HepG2 (cell line): ENCODE measurements around the gene MYOF. TPM values are rescaled to one million over a fixed set of nuclear protein-coding genes. Genes with fewer than 3 reads are reported as not detected.

Experiments
- ATAC-seq: fragments of 200-7000 bp; cut with Tn5 transposase; 3 replicates; pipeline ENCODE4 v1.9.1; 2020; ENCODE audit warnings: mild to moderate bottlenecking, moderate library complexity
- BruUV-seq: library from RNA; stranded (reverse); fragments of 400-500 nt; replicated peaks from 2 replicates; lab custom pipeline; 2021; lab: Mats Ljungman, UMichigan
- CTCF ChIA-PET: fragments of 300-600 bp; formaldehyde crosslinking; extraction: SDS; loops from one replicate; lab custom pipeline; 2021; ENCODE audit warnings: low total read pairs, inconsistent platforms, low intra/inter-chr PET ratio; lab: Yijun Ruan, JAX
- POLR2A ChIA-PET: fragments of 350-600 bp; sonication (Branson Sonifier 250); formaldehyde crosslinking; loops from one replicate; lab custom pipeline; 2020; ENCODE audit warnings: antibody characterized with exemption, inconsistent platforms; lab: Yijun Ruan, JAX
- DNase-seq: peaks from one replicate; pipeline ENCODE4 v3.0.0-alpha.2; 2015; ENCODE audit warnings: low spot score
- FAIRE-seq: peaks from 3 replicates; lab custom pipeline; 2011; peaks lifted over from hg19 to GRCh38; lab: Jason Lieb, UNC
- H2AFZ ChIP-seq: one replicate; pipeline ENCODE4 v1.6.1; 2011; ENCODE audit warnings: low read length, inconsistent platforms
- H3K27ac ChIP-seq: fragments of 300-600 bp; 3 replicates; pipeline ENCODE4 v1.8.0; 2011; ENCODE audit warnings: mixed run types, mild to moderate bottlenecking, mixed read lengths, low read length, inconsistent platforms; ENCODE audit not compliant: insufficient read depth; ENCODE audit errors: extremely low read length
- H3K27me3 ChIP-seq, 2 experiments: fragments of 200-600 bp in 1 of 2; 2 replicates in 1 of 2; 3 replicates in 1 of 2; pipeline versions ENCODE4 v1.6.0 to v1.8.0; 2011; ENCODE audit warnings: low read length in 2 of 2, mild to moderate bottlenecking in 2 of 2, moderate library complexity in 2 of 2, inconsistent platforms in 1 of 2; ENCODE audit not compliant: insufficient read depth in 2 of 2, control insufficient read depth in 1 of 2
- H3K36me3 ChIP-seq, 2 experiments: fragments of 200-600 bp in 1 of 2; replicated peaks in 1 of 2; 2 replicates in 1 of 2; 3 replicates in 1 of 2; pipeline versions ENCODE4 v1.5.1 to v1.8.0; 2011; ENCODE audit warnings: low read length in 2 of 2, inconsistent platforms in 1 of 2; ENCODE audit not compliant: insufficient read depth in 2 of 2, control insufficient read depth in 1 of 2
- H3K4me1 ChIP-seq: 2 replicates; pipeline ENCODE4 v1.5.1; 2012; ENCODE audit warnings: low read length, inconsistent platforms; ENCODE audit not compliant: insufficient read depth
- H3K4me2 ChIP-seq: 2 replicates; pipeline ENCODE4 v1.6.0; 2011; ENCODE audit warnings: low read depth, low read length, inconsistent platforms
- H3K4me3 ChIP-seq, 3 experiments: fragments of 200-600 bp in 1 of 3; sonication (generic), shearing (Covaris generic) in 1 of 3; replicated peaks in 1 of 3; 2 replicates each; pipeline ENCODE4 v1.5.1; 2011 to 2016; ENCODE audit warnings: low read length in 3 of 3, inconsistent platforms in 2 of 3, low read depth in 2 of 3, mild to moderate bottlenecking in 2 of 3, control low read depth in 1 of 3, mixed read lengths in 1 of 3; ENCODE audit not compliant: insufficient read depth in 1 of 3
- H3K79me2 ChIP-seq: one replicate; pipeline ENCODE4 v1.6.1; 2011; ENCODE audit warnings: low read length, inconsistent platforms; ENCODE audit not compliant: insufficient read depth
- H3K9ac ChIP-seq: 2 replicates; pipeline ENCODE4 v1.6.0; 2011; ENCODE audit warnings: mild to moderate bottlenecking, low read depth, low read length, inconsistent platforms; ENCODE audit not compliant: insufficient read depth
- H3K9me3 ChIP-seq: 2 replicates; pipeline ENCODE4 v1.5.1; 2012; ENCODE audit warnings: mild to moderate bottlenecking, low read length
- H4K20me1 ChIP-seq: 2 replicates; pipeline ENCODE4 v1.6.0; 2011; ENCODE audit warnings: inconsistent platforms, mild to moderate bottlenecking, low read length, moderate library complexity; ENCODE audit not compliant: insufficient read depth
- ATF6 ChIP-seq: sonication (generic); formaldehyde crosslinking; conservative IDR thresholded peaks from 2 replicates; pipeline ENCODE4 v1.4.0; 2020; ENCODE audit warnings: missing genetic modification reagents
- E2F1 ChIP-seq: sonication (generic); formaldehyde crosslinking; IDR thresholded peaks from 2 replicates; pipeline ENCODE4 v1.5.0; 2020; ENCODE audit warnings: missing genetic modification reagents
- GATA4 ChIP-seq: sonication (generic); IDR thresholded peaks from 2 replicates; pipeline ENCODE4 v1.6.1; 2016; ENCODE audit warnings: antibody characterized with exemption, low read depth, borderline replicate concordance
- HOMEZ ChIP-seq: IDR thresholded peaks from 2 replicates; pipeline ENCODE4 v1.6.1; 2016; ENCODE audit warnings: low read depth
- JUN ChIP-seq: sonication (generic); formaldehyde crosslinking; IDR thresholded peaks from 2 replicates; pipeline ENCODE4 v1.4.0; 2020; ENCODE audit warnings: mild to moderate bottlenecking, missing genetic modification reagents
- PHF5A ChIP-seq: IDR thresholded peaks from one replicate; pipeline ENCODE4 v1.6.1; 2018; ENCODE audit warnings: low read depth, missing genetic modification reagents; ENCODE audit not compliant: unreplicated experiment
- TEAD3 ChIP-seq: optimal IDR thresholded peaks from 2 replicates; pipeline ENCODE3; 2016; ENCODE audit warnings: borderline replicate concordance
- TSC22D2 ChIP-seq: sonication (generic); formaldehyde crosslinking; IDR thresholded peaks from 2 replicates; pipeline ENCODE4 v1.5.1; 2020; ENCODE audit warnings: missing genetic modification reagents, mild to moderate bottlenecking, borderline replicate concordance
- XBP1 ChIP-seq: sonication (generic); formaldehyde crosslinking; IDR thresholded peaks from 2 replicates; pipeline ENCODE4 v1.5.0; 2020; ENCODE audit warnings: missing genetic modification reagents
- ZBTB26 ChIP-seq: IDR thresholded peaks from 2 replicates; pipeline ENCODE4 v1.6.1; 2016; ENCODE audit warnings: missing compliant biosample characterization, missing genetic modification reagents, borderline replicate concordance
- ZNF264 ChIP-seq: sonication (generic); formaldehyde crosslinking; IDR thresholded peaks from 2 replicates; pipeline ENCODE4 v1.4.0; 2020; ENCODE audit warnings: missing genetic modification reagents
- ZNF362 ChIP-seq: sonication (generic); formaldehyde crosslinking; IDR thresholded peaks from 2 replicates; pipeline ENCODE4 v1.4.0; 2020; ENCODE audit warnings: missing genetic modification reagents, mild to moderate bottlenecking, borderline replicate concordance
- ZNF430 ChIP-seq: sonication (generic); formaldehyde crosslinking; IDR thresholded peaks from 2 replicates; pipeline ENCODE4 v1.9.0; 2021; ENCODE audit warnings: mild to moderate bottlenecking, missing genetic modification reagents
- ZNF557 ChIP-seq: sonication (generic); formaldehyde crosslinking; IDR thresholded peaks from 2 replicates; pipeline ENCODE4 v1.4.0; 2020; ENCODE audit warnings: missing genetic modification reagents
- ZNF567 ChIP-seq: sonication (generic); formaldehyde crosslinking; IDR thresholded peaks from 2 replicates; pipeline ENCODE4 v1.8.1; 2023; ENCODE audit warnings: mild to moderate bottlenecking, missing genetic modification reagents, borderline replicate concordance
- ZNF75D ChIP-seq: sonication (generic); formaldehyde crosslinking; IDR thresholded peaks from 2 replicates; pipeline ENCODE4 v1.8.1; 2023; ENCODE audit warnings: missing genetic modification reagents, mild to moderate bottlenecking, borderline replicate concordance
- ZNF768 ChIP-seq: sonication (generic); formaldehyde crosslinking; IDR thresholded peaks from 2 replicates; pipeline ENCODE4 v1.4.0; 2020; ENCODE audit warnings: missing genetic modification reagents
- WGBS: methylation state at CpG from one replicate; pipeline ENCODE4 v1.1.6; 2017; ENCODE audit warnings: low lambda C conversion rate; 5-methylcytosine and 5-hydroxymethylcytosine counted together
- in situ Hi-C: cut with HindIII; loops from 2 replicates; pipeline ENCODE4 v1.10.0; 2017; ENCODE audit warnings: low pct_unique_long_range_greater_than_20kb; ENCODE audit not compliant: extremely low pct_ligation_motif_present
- intact Hi-C: fragments of 100-400 bp; cut with micrococcal nuclease; formaldehyde crosslinking; loops from one replicate; pipeline ENCODE4 v1.10.0; 2022; ENCODE audit not compliant: unreplicated experiment
- polyA plus RNA-seq, 8 experiments: library from polyadenylated mRNA; depleted of rRNA in 3 of 8; stranded (reverse) in 7 of 8; unstranded in 1 of 8; fragments of >200 nt; fragmentation: Illumina TruSeq in 4 of 8; extraction: Trizol in 4 of 8; gene quantifications; 2 replicates each; pipeline versions ENCODE4 v1.2.1 to v1.2.3, GENCODE V29; 2011 to 2016; ENCODE audit warnings: low read depth in 4 of 8, missing spikeins in 1 of 8, mixed read lengths in 1 of 8; ENCODE audit not compliant: insufficient read depth in 1 of 8
- total RNA-seq, 5 experiments: library from RNA; depleted of rRNA; stranded (reverse); fragments of >200 nt; fragmentation: Illumina TruSeq; extraction: Trizol; gene quantifications; 2 replicates each; pipeline ENCODE4 v1.2.3, GENCODE V29; 2016; ENCODE audit warnings: low read depth in 1 of 5

Gene MYOF
- total and polyA plus RNA-seq, 2 of the 13 experiments (the other 11 are each of a cell fraction or from before 2014, with no cell fraction given) = 0.18 to 0.42 TPM

GRCh38 chr10:93488956-93489528 lies 6.9 kb upstream of the MYOF start (continued):
- TF ChIP-seq GATA4 = no peak
- no peak for TF ChIP-seq ZNF768 (CRISPR knock-in tag)
- TF ChIP-seq E2F1 = no peak
- no peak for TF ChIP-seq XBP1 (CRISPR knock-in tag)
- no peak for TF ChIP-seq ZNF557
- TF ChIP-seq TSC22D2 (CRISPR knock-in tag) = no peak
- no peak for TF ChIP-seq ZNF362 (CRISPR knock-in tag)
- no peak for TF ChIP-seq JUN (CRISPR knock-in tag)
- TF ChIP-seq PHF5A (CRISPR knock-in tag) = no peak

GRCh38 chr10:93485690-93486089 lies 3.6 kb upstream of the MYOF start:
- DNase-seq (no peak), FAIRE-seq (no peak), ATAC-seq (no peak)
- Histone ChIP-seq H3K4me2 (no peak overlapping the region), H3K27ac (no peak overlapping the region), H3K36me3 (no peaks in the 10 kb centered on the region), H2AFZ (no peak overlapping the region), H3K27me3 (peaks cover 0 to 26% of the 10 kb centered on the region in 2 experiments; a peak in 3 of 5 replicates), H3K4me1 (peaks cover 8% of the 10 kb centered on the region; the same call in 1 of the 2 replicates), H3K4me3 (no peak overlapping the region), H4K20me1 (no peaks in the 10 kb centered on the region), H3K79me2 (no peaks in the 10 kb centered on the region), H3K9me3 (no peaks in the 10 kb centered on the region), H3K9ac (no peak overlapping the region)
- intact Hi-C loops (loop anchor here (10.0 kb wide), 1 partner anchor 61 kb away; no protein-coding TSS in a partner anchor), in situ Hi-C loops (no loop called here)
- BruUV-seq = no TSS peak
- ChIA-PET POLR2A (no interaction called here), CTCF (interaction anchor here (0.9 kb wide), 1 partner anchor 26 kb away, joined by 6 read pairs; no protein-coding TSS in a partner anchor)
- 0% methylated on average over 1 of the region's 1 CpG for WGBS
- TF ChIP-seq ZBTB26 (CRISPR knock-in tag) = no peak
- no peak for TF ChIP-seq ZNF430 (CRISPR knock-in tag)
- TF ChIP-seq ZNF75D (CRISPR knock-in tag) = no peak
- TF ChIP-seq TEAD3 (CRISPR knock-in tag) = no peak
- TF ChIP-seq ATF6 (CRISPR knock-in tag) = no peak
- no peak for TF ChIP-seq HOMEZ
- no peak for TF ChIP-seq ZNF264 (CRISPR knock-in tag)
- TF ChIP-seq ZNF567 (CRISPR knock-in tag) = no peak
